ENCODE data around the gene MTCL3.

MTCL3 gene

GRCh38 chr6:127518710-127519468, at the start of gene MTCL3:
TSS of gene MTCL3 (minus strand) at chr6:127519335.
- DNase-seq: peak in 1 of 2 donors; percentile 5

DNA sequence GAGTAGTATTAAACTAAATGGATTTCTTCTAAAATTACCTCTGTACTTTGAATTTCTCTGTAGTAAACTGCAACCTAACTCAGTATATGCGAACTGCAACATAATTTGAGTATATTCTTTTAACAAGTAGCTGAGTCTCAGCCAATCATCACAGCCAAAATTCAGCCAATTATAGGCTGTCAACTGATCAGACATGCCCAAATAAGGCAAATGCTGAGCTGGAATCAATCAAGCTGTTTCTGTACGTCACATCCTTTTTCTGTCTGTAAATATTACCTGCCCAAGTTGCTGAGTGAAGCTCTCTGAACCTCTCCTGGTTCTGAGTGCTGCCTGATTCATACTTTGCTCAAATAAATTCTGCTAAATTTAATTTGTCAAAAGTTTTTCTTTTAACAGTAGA, 48.3 kb upstream of the MTCL3 start:
- DNase-seq: no peak

DNA sequence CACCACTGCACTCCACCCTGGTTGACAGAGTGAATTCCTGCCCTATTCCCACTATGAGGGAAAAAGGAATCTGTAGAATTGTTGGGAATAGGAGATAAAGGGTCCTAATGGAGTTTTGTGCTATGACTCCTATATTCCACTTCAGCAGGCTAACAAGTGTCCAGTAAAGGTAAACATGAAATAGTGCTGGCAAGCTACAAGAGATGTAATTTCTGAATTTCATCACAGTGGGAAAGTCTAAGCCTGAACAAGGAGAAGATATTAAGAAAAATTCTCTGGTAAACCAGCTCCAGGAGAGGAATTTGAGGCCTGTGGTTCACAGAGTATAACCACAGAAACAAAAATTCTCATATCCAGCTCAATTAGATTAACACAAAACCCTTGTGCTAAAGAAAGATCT, 47.5 kb upstream of the MTCL3 start:
- DNase-seq: no peak

- DNase-seq: no peak
These were observed 47.0 kb upstream of the MTCL3 start for GRCh38 chr6:127566119-127566518.

DNA sequence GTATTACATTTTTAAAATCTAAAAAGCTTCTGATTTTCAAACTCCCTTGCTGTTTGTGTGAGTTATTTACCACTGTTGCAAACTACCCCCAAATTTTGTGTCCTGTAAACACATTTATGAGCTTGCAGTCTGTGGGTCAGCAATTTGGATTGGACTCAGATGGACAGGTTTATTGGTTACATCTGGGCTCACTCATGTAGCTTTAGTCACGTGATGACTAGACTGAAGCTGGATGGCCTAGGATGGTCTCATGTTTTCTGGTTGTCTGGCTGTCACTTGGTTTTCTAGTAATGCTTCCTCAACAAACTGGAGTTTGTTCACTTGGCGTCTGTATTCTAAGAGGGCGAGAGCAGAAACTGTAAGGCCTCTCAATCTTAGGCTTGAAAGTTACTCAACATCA, 45.6 kb upstream of the MTCL3 start:
- no peak for DNase-seq

GRCh38 chr6:127561660-127562059, 42.5 kb upstream of the MTCL3 start:
- no peak for DNase-seq

- peak in 1 of 2 donors; percentile 17 for DNase-seq
These were observed 35.4 kb upstream of the MTCL3 start for GRCh38 chr6:127554435-127555006.

GRCh38 chr6:127550403-127550802, 31.3 kb upstream of the MTCL3 start:
- no peak for DNase-seq

GRCh38 chr6:127547904-127548649, 28.9 kb upstream of the MTCL3 start:
- no peak for DNase-seq

DNA sequence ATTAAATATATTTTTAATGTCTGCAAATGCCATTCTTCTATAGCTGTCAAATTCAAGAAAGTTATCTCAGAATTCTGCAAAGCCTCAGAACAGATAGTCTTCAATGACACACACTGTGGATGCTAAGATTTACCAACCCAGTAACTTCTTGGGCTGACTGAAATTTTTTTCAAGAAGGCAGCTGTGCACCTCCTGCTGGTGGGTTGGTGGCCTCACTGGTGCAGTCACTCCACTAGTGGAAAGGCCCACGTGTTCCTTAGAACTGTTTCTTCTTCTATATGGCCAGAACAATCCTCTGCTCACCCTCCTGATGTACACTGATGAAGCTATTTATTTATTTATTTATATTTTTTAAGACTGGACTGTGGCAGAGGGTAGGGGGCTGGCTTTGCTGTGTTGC, 28.1 kb upstream of the MTCL3 start:
- DNase-seq: peak in 1 of 2 donors; percentile 5

DNA sequence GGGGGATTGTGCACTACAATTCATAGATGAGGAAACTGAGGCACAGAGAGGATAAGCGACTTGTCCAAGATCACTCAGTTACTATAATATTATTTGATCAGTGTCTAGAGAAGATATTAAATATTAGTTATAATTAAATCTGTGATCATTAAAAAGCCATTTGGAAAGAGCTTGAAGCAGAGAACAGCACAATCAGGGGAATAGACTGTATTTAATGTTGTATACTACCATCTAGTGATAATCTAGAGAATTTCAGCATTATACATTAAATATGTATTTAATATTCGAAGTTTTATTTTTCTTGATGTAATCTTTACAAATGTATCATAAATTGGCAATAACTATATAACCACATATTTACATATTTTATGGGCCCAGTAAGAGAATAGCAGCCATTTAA, 20.1 kb upstream of the MTCL3 start:
- DNase-seq: peak in 1 of 2 donors; percentile 40

GRCh38 chr6:127538750-127539264, 19.7 kb upstream of the MTCL3 start:
- no peak for DNase-seq

DNA sequence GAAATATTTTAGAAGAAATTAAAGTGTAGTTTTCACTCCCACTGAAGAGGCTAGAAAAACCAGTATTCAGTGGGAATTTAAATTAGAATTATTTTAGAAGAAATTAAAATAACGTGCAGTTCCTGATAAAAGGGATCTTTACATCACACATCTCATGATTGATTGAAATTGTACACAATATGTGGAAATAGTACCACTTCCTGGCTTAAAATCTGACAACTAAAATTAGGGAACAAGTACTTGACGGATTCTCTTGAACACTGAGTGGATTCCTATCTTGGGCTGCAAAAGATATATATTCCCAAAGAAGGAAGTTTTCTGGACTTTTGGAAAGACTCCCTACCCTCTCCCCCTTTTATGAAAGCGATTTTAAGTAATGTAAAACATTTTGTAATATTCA, 14.6 kb upstream of the MTCL3 start:
- DNase-seq: no peak

- DNase-seq: no peak
These were observed 13.9 kb upstream of the MTCL3 start for GRCh38 chr6:127533011-127533410.

GRCh38 chr6:127522714-127523113, 3.6 kb upstream of the MTCL3 start:
- no peak for DNase-seq

GRCh38 chr6:127520066-127520465, 931 bp upstream of the MTCL3 start:
- DNase-seq: peak in 1 of 2 donors; percentile 26

- no peak for DNase-seq
These were observed 292 bp upstream of the MTCL3 start for GRCh38 chr6:127519469-127519785.

DNA sequence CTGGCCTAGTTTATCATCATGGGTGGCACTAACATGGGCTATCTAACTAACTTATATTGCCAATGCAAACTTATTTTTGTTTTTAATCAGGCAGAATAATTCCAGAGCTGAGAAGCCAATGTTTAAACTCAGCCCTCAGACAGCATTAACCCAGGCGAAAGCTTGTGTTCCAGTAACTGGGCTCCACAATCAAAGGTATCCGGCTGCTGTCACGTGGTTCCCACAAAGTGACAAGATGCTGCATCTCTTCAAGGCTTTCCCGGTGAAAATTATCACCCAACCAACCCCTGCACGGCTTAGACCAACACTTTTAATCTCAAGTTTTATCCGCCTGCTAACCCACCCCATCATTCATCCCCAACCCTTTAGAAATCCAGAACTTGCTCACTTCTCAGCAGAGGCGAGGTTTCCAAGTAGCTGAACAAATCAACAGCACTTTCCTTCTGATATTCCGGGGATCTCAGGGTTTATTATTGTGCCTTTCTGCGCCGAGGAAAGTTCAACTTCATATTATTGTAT, 885 bp downstream of the MTCL3 start:
- DNase-seq: no peak

- DNase-seq: no peak
These were observed 1.4 kb downstream of the MTCL3 start for GRCh38 chr6:127517693-127518092.

- peak; percentile 28 to 49 for DNase-seq
These were observed 2.4 kb downstream of the MTCL3 start for GRCh38 chr6:127516662-127517273.

DNA sequence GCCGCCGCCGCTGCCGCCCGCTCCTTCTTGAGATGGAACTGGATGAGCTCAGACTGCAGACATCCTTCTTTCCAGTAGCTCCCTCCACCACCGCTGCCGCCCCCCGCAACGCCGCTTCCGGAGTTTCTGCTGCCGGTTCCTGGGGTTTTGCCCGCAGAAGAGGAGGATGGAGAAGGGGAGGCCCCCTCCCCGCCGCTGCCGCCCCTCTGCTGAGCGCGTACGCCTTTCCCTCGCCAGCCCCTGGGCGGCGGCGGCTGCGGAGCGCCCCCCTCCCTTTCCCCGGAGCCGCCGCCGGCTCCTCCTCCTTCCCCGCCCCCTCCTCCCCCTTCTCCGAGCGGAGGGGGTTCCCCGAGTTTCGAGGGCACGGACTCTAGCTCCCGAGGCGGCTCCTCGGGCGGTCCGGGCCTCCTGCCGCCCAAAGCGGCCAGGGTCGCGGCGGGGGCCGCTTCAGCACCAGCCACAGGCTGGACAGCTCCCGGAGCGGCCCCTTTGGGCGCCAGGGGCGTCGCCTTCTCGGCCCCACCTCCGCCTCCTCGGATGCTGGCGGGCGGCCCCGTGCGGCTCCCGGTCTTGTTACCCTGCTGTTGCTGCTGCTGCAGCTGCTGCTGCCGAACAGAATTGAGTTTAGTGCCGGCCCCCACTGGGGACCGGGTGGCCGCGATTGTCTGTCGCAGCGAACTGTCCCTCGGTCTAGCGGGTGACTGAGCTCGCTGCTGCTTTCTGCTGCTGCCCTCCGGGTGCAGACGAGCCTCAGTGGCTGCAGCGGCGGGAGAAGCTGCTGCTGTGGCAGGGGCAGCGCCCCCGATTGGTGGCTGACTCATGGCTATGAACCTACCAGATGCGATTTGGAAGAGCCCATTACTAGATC, 3.1 kb downstream of the MTCL3 start:
- peak; percentile 56 to 74 for DNase-seq

DNA sequence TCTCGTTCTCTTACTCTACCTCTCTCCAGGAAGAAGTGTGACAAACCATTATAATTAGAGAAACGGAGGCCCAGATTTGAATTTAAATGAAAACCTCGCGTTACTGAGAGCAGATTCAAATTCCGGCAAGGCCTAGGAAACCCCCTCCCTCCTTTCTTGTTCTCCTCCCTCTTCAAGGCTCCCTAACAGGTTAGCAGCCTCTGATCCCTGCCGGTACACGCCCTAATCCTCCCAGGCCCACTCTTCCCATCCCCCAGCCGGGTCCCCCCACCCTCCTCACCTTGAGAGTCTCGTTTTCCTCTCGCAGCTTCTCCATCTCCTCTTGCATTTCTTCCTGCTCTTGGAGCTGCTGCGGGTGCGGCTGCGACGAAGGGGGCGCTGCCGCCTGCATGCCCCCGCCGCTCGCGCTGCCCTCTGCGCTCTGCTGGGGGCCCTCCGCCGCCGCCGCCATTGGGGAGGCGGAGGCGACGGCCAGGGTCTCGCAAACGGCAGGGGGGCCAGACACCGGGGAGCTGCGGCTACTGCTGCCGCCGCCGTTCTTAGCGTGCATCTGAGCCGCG, 3.8 kb downstream of the MTCL3 start:
- DNase-seq: no peak

Measured in CD4-positive, alpha-beta T cell treated with Interleukin-4 for 1 hour (primary cell).